GM12878 (cell line): ENCODE measurements around the gene LATS2. TPM values are rescaled to one million over a fixed set of nuclear protein-coding genes. Genes with fewer than 3 reads are reported as not detected.

Source experiments
- ATAC-seq: fragments of 200-7000 bp; cut with Tn5 transposase; 3 replicates; pipeline ENCODE4 v1.9.1; 2020; ENCODE audit warnings: mild to moderate bottlenecking, moderate library complexity
- BruUV-seq: library from RNA; stranded (reverse); fragments of 400-500 nt; replicated peaks from 2 replicates; lab custom pipeline; 2021; lab: Mats Ljungman, UMichigan
- CTCF ChIA-PET: fragments of 300-600 bp; sonication (Branson Sonifier 250); formaldehyde crosslinking; extraction: SDS; loops from one replicate; lab custom pipeline; 2021; ENCODE audit warnings: inconsistent platforms; lab: Yijun Ruan, JAX
- POLR2A ChIA-PET: fragments of 350-600 bp; formaldehyde crosslinking; extraction: SDS; loops from one replicate; lab custom pipeline; 2021; ENCODE audit warnings: inconsistent platforms; lab: Charles Lee
- RAD21 ChIA-PET: fragments of 300-600 bp; sonication (Branson Sonifier 250); formaldehyde crosslinking; loops from one replicate; lab custom pipeline; 2023; ENCODE audit warnings: antibody characterized with exemption; ENCODE audit not compliant: unreplicated experiment; lab: Charles Lee
- SMC1A ChIA-PET: fragments of 300-600 bp; sonication (Branson Sonifier 250); formaldehyde crosslinking; loops from one replicate; lab custom pipeline; 2023; ENCODE audit not compliant: unreplicated experiment, uncharacterized antibody; lab: Charles Lee
- DNase-seq: peaks from one replicate; pipeline ENCODE4 v3.0.0-alpha.2; 2011; ENCODE audit warnings: low read depth, low spot score
- FAIRE-seq: peaks from 3 replicates; lab custom pipeline; 2011; peaks lifted over from hg19 to GRCh38; lab: Jason Lieb, UNC
- H2AFZ ChIP-seq: 2 replicates; pipeline ENCODE4 v1.6.0; 2011; ENCODE audit warnings: low read depth, low read length, control low read depth; ENCODE audit not compliant: control insufficient read depth
- H3K27ac ChIP-seq: 2 replicates; pipeline ENCODE4 v1.5.1; 2011; ENCODE audit warnings: control low read depth; ENCODE audit not compliant: control insufficient read depth, insufficient read depth
- H3K27me3 ChIP-seq, 2 experiments: replicated peaks in 1 of 2; 2 replicates each; pipeline versions ENCODE4 v1.6.0 to v1.6.1; 2011; ENCODE audit warnings: low read length in 1 of 2; ENCODE audit not compliant: control insufficient read depth in 2 of 2, insufficient read depth in 2 of 2
- H3K36me3 ChIP-seq, 2 experiments: 2 replicates each; pipeline ENCODE4 v1.5.1; 2011; ENCODE audit warnings: low read length in 1 of 2; ENCODE audit not compliant: control insufficient read depth in 2 of 2, insufficient read depth in 2 of 2
- H3K4me1 ChIP-seq: 2 replicates; pipeline ENCODE4 v1.6.1; 2011; ENCODE audit warnings: mild to moderate bottlenecking, low read length, moderate library complexity, mixed read lengths; ENCODE audit not compliant: control insufficient read depth, insufficient read depth
- H3K4me2 ChIP-seq: 2 replicates; pipeline ENCODE4 v1.6.0; 2011; ENCODE audit warnings: control low read depth; ENCODE audit not compliant: control insufficient read depth, insufficient read depth
- H3K4me3 ChIP-seq: fragments of 200-600 bp; sonication (generic); 2 replicates; pipeline ENCODE4 v1.5.1; 2016
- H3K79me2 ChIP-seq: 2 replicates; pipeline ENCODE4 v1.6.0; 2011; ENCODE audit warnings: low read length; ENCODE audit not compliant: control insufficient read depth, insufficient read depth
- H3K9ac ChIP-seq: 2 replicates; pipeline ENCODE4 v1.8.0; 2011; ENCODE audit warnings: low read length, control low read depth, mixed read lengths; ENCODE audit not compliant: control insufficient read depth, insufficient read depth
- H3K9me3 ChIP-seq: replicated peaks from 3 replicates; pipeline ENCODE4 v1.5.1; 2011; ENCODE audit warnings: mild to moderate bottlenecking, low read length; ENCODE audit not compliant: control insufficient read depth, insufficient read depth
- H4K20me1 ChIP-seq: 2 replicates; pipeline ENCODE4 v1.6.0; 2011; ENCODE audit not compliant: control insufficient read depth, insufficient read depth
- BRCA1 ChIP-seq: IDR thresholded peaks from 2 replicates; pipeline ENCODE4 v1.6.1; 2011; ENCODE audit warnings: low read depth, low read length, improper control_type of control experiment
- CHD1 ChIP-seq: IDR thresholded peaks from 2 replicates; pipeline ENCODE4 v1.6.1; 2012; ENCODE audit warnings: low read depth, low read length, improper control_type of control experiment
- CREB1 ChIP-seq: IDR thresholded peaks from 2 replicates; pipeline ENCODE4 v1.6.1; 2012; ENCODE audit warnings: low read depth, mild to moderate bottlenecking, inconsistent platforms
- E2F4 ChIP-seq: IDR thresholded peaks from 2 replicates; pipeline ENCODE4 v1.6.1; 2012; ENCODE audit warnings: low read depth, low read length, improper control_type of control experiment
- EGR1 ChIP-seq, 2 experiments: IDR thresholded peaks; 1 replicate in 1 of 2; 2 replicates in 1 of 2; pipeline ENCODE4 v1.6.1; 2011 to 2012; ENCODE audit warnings: low read depth in 2 of 2, low read length in 2 of 2, borderline replicate concordance in 1 of 2, mild to moderate bottlenecking in 1 of 2, moderate library complexity in 1 of 2
- IRF4 ChIP-seq: IDR thresholded peaks from 2 replicates; pipeline ENCODE4 v1.6.1; 2011; ENCODE audit warnings: low read depth, low read length
- MTA3 ChIP-seq: IDR thresholded peaks from 2 replicates; pipeline ENCODE4 v1.6.1; 2012; ENCODE audit warnings: low read length, inconsistent platforms, borderline replicate concordance
- SMC3 ChIP-seq: IDR thresholded peaks from 2 replicates; pipeline ENCODE4 v1.6.1; 2011; ENCODE audit warnings: low read length, improper control_type of control experiment, borderline replicate concordance
- SPI1 ChIP-seq: IDR thresholded peaks from 2 replicates; pipeline ENCODE4 v1.6.1; 2011; ENCODE audit warnings: low read depth, mild to moderate bottlenecking, low read length, moderate library complexity, borderline replicate concordance; ENCODE audit not compliant: insufficient read depth
- ZBED1 ChIP-seq: IDR thresholded peaks from 2 replicates; pipeline ENCODE4 v1.6.1; 2016; ENCODE audit warnings: borderline replicate concordance
- ZNF24 ChIP-seq: fragments of 450-650 bp; IDR thresholded peaks from 2 replicates; pipeline ENCODE4 v1.6.1; 2017; ENCODE audit warnings: antibody characterized with exemption, mild to moderate bottlenecking
- WGBS: methylation state at CpG from one replicate; pipeline ENCODE4 v1.1.6; 2016; ENCODE audit warnings: low lambda C conversion rate; ENCODE audit not compliant: insufficient replicate concordance, insufficient coverage; ENCODE audit errors: missing lambda C conversion rate; 5-methylcytosine and 5-hydroxymethylcytosine counted together
- in situ Hi-C: fragments of 300-500 bp; cut with MboI; formaldehyde crosslinking; loops from 9 replicates; pipeline ENCODE4 v1.14.3; 2018; ENCODE audit warnings: mixed read lengths
- intact Hi-C: fragments of 100-400 bp; cut with micrococcal nuclease; formaldehyde crosslinking; loops from one replicate; pipeline ENCODE4 v1.14.2; 2022; ENCODE audit not compliant: unreplicated experiment
- polyA plus RNA-seq, 11 experiments: library from polyadenylated mRNA; depleted of rRNA in 4 of 11; unstranded in 6 of 11; stranded (reverse) in 5 of 11; fragments of >200 nt; fragmentation: Nextera tagmentation in 4 of 11; fragmentation: Illumina TruSeq in 1 of 11; extraction: Ambion mirVana in 4 of 11; extraction: Trizol in 1 of 11; gene quantifications; 1 replicate in 1 of 11; 2 replicates in 10 of 11; pipeline versions ENCODE4 v1.2.1 to v1.2.3, GENCODE V29; 2011 to 2016; ENCODE audit warnings: inconsistent platforms in 2 of 11, missing spikeins in 2 of 11, low read depth in 1 of 11
- total RNA-seq, 4 experiments: library from RNA; depleted of rRNA in 3 of 4; stranded (reverse); fragments of >200 nt in 3 of 4; fragmentation: Illumina TruSeq in 1 of 4; extraction: Trizol in 1 of 4; gene quantifications; 2 replicates each; pipeline versions ENCODE4 v1.2.1 to v1.2.3, GENCODE V29; 2013 to 2021
- TF ChIP-seq, protein P1 (sequence below): fragments of 450-650 bp; IDR thresholded peaks from 2 replicates; pipeline ENCODE4 v1.6.1; 2016; ENCODE audit warnings: mild to moderate bottlenecking

LATS2 gene
- total and polyA plus RNA-seq, 10 of the 15 experiments (the other 5 are each of a cell fraction or from before 2014, with no cell fraction given) = 0.90 to 7.8 (median 2.0) TPM

DNA sequence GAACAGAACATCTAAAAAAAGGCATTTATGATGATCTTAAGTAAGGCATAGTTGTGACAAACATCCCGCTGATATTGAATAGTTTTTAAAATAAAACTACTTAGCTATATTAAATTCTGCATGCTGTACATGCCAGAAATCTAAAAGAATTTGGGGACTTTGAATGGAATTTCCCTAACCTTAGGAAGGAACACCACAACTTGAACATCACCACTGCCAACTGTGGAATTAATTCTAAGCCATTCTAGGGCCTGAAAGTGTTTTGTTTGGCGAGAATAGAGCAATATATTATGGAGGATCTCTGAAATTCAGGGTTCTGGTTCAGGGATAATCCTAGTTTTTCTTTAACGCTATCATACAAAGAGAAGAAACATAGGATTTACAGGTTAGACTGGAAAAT, 17.8 kb upstream of the LATS2 start:
- Histone ChIP-seq H3K79me2 (no peaks in the 10 kb centered on the region), H3K4me3 (no peak overlapping the region), H4K20me1 (no peaks in the 10 kb centered on the region), H2AFZ (no peak overlapping the region), H3K27me3 (no peaks in the 10 kb centered on the region; a peak in 1 of 4 replicates), H3K4me1 (peaks cover 6% of the 10 kb centered on the region), H3K9ac (no peak overlapping the region), H3K9me3 (no peaks in the 10 kb centered on the region), H3K36me3 (no peaks in the 10 kb centered on the region), H3K27ac (no peak overlapping the region), H3K4me2 (no peak overlapping the region)
- 45% methylated on average over 3 of the region's 3 CpGs for WGBS
- TF ChIP-seq ZNF24 (no peak), CHD1 (no peak), ZBED1 (no peak), BRCA1 (no peak), SPI1 (no peak), MTA3 (no peak), CREB1 (no peak), IRF4 (no peak), SMC3 (no peak), EGR1 (IDR thresholded peaks at IDR 0.05; ENCODE audit: borderline replicate concordance in 1 of 2, low read depth in 2 of 2, low read length in 2 of 2) (no peak), E2F4 (no peak)
- TF ChIP-seq, protein P1, sequence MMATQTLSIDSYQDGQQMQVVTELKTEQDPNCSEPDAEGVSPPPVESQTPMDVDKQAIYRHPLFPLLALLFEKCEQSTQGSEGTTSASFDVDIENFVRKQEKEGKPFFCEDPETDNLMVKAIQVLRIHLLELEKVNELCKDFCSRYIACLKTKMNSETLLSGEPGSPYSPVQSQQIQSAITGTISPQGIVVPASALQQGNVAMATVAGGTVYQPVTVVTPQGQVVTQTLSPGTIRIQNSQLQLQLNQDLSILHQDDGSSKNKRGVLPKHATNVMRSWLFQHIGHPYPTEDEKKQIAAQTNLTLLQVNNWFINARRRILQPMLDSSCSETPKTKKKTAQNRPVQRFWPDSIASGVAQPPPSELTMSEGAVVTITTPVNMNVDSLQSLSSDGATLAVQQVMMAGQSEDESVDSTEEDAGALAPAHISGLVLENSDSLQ = no peak
- no peak for ATAC-seq
- intact Hi-C loops = loop anchor here (10.0 kb wide), 1 partner anchor 134 kb away; no protein-coding TSS in a partner anchor
- DNase-seq = no peak
- in situ Hi-C loops = no loop called here
- no peak for FAIRE-seq
- CTCF ChIA-PET = no interaction called here
- SMC1A ChIA-PET = no interaction called here
- RAD21 ChIA-PET = no interaction called here
- POLR2A ChIA-PET = no interaction called here
- no TSS peak for BruUV-seq
